LNCAP (cell line): ENCODE data around the gene HPCAL1.

ENCODE experiments used
- CTCF ChIP-seq: fragments of 450-650 bp; IDR thresholded peaks from 2 replicates; pipeline ENCODE4 v1.5.1; 2017; ENCODE audit warnings: mild to moderate bottlenecking

Gene HPCAL1

GRCh38 chr2:10378189-10378588, 75.5 kb downstream of the HPCAL1 start:
- TF ChIP-seq CTCF = no peak

GRCh38 chr2:10380048-10380926, 77.6 kb downstream of the HPCAL1 start:
- TF ChIP-seq CTCF = no peak

GRCh38 chr2:10381997-10382353, 79.3 kb downstream of the HPCAL1 start:
- no peak for TF ChIP-seq CTCF

- TF ChIP-seq CTCF = no peak
These were observed 79.8 kb downstream of the HPCAL1 start for GRCh38 chr2:10382354-10383061.

- TF ChIP-seq CTCF = no peak
These were observed 81.4 kb downstream of the HPCAL1 start for GRCh38 chr2:10383960-10384734.

GRCh38 chr2:10385501-10385900, 82.8 kb downstream of the HPCAL1 start:
- TF ChIP-seq CTCF = no peak

- no peak for TF ChIP-seq CTCF
These were observed 83.4 kb downstream of the HPCAL1 start for GRCh38 chr2:10385933-10386773.
